Stimulated activated CD8-positive, alpha-beta memory T cell treated with anti-CD3 and anti-CD28 coated beads, Interleukin-4, amount 100 ng/mL, for 24 hours (primary cell): ENCODE data around the gene DIP2B.

Experiments
- DNase-seq: peaks from one replicate; pipeline ENCODE4 v3.0.0-alpha.2; 2020; ENCODE audit warnings: low read depth

DIP2B gene

GRCh38 chr12:50574601-50575348 lies 70.0 kb downstream of the DIP2B start:
- no peak for DNase-seq

- DNase-seq, result no peak
These were observed 75.0 kb downstream of the DIP2B start for GRCh38 chr12:50579757-50580267.

GRCh38 chr12:50580436-50580835 lies 75.7 kb downstream of the DIP2B start:
- DNase-seq, result no peak

GRCh38 chr12:50581226-50582184 lies 76.7 kb downstream of the DIP2B start:
- DNase-seq, result no peak

GRCh38 chr12:50584135-50584534 lies 79.3 kb downstream of the DIP2B start:
- no peak for DNase-seq

DNA sequence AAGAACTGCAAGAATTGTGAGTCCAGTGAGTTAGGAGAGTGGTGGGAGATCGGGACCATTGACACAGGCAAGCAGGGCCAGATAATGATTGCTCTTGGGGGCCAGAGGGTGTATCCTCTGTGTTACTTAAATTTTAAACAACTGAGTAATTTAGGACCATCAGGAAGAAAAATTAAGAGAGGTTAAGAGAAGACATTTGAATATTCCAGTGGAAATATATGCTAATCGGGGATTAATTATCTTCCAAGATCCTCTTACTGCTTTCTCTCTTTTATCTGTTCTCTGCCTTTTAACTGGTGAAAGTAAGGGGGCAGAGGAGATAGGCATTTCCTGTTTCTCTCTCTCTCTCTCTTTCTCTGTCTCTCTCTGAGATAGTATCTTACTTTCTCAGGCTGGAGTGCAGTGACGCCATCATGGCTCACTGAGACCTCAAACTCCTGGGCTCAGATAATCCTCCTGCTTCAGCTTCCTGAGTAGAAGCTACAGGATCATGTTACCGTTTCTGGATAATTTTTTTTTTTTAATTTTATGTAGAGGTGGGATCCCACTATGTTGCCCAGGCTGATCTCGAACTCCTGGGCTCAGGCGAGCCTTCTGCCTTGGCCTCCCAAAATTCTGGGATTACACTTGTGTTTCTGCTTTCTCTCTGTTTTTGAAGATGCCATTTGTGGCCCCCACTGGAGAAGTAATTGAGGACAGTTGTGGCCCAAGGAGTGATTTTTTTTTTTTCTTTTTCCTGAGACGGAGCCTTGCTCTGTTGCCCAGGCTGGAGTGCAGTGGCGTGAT lies 85.1 kb downstream of the DIP2B start:
- DNase-seq, result no peak

DNA sequence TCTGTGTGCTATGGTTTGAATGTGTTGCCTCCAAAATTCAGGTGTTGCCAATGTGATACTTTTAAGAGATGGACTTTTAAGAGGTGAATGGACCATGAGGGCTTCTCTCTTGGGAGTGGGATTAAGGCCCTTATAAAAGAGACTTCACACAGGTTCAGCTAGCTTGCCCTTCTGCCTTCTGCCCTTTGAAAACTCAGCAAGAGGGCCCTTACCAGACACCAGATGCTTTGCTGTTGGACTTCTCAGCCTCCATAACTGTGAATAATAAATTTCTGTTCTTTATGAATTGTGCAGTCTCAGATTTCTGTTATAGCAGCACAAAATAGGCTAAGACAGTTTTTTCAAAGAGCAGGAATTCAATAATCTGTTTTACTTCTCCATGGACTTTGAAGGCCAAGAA lies 86.1 kb downstream of the DIP2B start:
- no peak for DNase-seq

DNA sequence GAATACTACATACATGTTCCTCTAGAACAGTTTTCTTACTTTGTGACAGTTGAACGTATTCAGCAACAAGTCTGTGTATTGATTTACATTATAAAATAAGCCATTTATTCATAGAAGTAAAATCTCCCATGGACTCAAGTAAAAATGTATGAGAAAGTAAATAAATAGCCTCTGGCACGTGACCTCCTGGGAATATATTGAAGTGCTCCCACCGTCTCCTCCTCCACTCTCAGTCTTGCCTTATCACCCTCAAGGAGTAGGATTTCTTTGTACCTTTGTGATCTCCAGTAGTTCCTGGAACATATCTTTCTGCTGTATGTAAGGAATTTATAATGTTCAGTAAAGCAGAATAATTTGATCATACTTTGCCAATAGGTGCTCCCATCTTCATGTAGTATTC lies 90.9 kb downstream of the DIP2B start:
- DNase-seq, result no peak

DNA sequence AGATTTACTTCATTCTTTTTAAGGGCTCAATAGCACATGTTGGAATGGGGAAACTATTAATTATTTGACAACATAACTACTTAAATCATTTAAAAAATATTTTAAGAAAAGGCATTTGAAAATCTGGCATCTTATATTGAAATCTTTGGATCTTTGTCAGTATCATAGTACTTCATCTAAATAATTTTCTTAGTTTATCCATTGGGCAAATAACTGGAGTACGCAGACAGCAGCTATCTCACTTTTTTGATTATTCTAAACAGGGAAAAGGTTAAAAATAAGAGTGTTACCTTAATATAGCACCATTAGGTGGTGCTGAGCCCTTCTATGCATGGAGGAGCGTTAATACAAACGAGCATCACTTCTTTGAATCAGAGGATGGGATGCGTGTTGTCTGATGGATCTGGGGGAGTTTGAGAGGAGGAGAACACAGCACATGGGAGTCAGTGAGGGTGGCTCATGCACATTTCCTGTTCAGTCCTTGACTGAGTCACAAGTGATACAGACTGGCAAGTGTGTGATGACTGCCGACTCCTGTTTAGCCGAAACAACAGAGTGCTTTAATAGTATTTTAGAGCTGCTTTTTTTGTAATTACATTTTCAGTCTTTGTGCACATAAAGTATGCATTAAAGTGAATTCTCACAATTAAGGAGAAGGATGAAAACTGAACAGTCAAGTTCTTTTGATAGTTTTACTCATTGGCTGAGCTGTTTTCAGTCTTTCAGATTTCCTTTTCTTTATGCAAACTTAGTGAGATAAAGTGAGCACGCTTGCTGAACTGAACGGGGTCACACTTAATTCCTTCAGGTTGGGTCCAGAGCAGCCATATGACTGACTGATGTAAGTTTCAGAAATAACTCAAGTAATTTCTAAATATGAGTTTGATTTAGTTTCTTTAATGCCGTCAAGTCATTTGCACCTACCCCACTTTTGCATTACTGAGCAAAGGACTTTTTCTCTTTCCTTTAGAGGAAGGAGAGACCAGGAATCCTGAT lies 92.7 kb downstream of the DIP2B start:
- peak; percentile 8 for DNase-seq

DNA sequence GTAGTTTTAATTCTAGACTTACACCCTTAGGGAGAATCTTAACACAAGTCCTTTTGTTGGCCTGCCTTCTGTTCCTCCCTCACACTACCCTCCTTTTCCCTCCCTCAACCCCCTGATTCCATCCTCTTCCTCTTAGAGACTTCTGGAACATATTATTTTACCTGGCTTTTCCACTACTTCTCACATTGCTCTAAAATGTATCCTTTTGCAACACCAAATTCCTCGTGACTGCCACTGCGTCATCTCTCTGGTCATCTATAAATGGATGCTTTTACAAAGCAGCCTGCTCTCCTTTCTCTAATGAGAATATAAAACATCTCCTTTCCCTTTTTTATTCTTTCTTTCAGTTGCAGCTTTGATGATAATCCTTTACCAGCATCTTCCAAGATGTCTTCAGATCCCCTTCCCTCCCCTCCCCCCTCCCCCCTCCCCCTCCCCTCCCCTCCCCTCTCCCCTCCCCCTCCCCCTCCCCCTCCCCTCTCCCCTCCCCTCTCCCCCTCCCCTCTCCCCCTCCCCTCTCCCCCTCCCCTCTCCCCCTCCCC lies 93.6 kb downstream of the DIP2B start:
- no peak for DNase-seq

DNA sequence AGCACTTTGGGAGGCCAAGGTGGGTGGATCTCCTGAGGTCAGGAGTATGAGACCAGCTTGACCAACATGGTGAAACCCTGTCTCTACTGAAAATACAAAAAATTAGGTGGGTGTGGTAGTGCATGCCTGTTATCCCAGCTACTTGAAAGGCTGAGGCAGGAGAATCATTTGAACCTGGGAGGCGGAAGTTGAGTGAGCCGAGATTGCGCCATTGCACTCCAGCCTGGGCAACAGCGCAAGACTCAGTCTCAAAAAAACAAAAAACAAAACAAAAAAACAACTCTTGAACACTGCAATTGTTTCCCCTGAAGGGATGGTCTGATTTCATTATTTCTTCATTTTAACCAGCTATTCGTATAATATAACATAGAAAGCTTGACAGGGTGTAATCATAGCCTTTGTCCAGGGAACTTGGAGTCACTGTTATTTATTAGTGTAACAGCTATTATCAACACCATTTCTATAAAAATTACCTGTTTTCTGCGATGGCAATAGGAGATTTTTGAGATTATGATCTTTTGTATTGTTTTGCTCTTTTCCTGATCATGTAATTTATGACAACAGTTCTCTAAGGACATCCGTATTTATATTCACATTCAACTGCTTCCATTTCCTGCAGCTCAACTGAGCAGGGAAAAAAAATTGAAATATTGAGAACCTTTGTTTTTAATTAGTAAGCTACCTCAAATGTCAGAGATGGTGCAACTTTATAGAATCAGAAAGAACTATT lies 94.7 kb downstream of the DIP2B start:
- no peak for DNase-seq

DNA sequence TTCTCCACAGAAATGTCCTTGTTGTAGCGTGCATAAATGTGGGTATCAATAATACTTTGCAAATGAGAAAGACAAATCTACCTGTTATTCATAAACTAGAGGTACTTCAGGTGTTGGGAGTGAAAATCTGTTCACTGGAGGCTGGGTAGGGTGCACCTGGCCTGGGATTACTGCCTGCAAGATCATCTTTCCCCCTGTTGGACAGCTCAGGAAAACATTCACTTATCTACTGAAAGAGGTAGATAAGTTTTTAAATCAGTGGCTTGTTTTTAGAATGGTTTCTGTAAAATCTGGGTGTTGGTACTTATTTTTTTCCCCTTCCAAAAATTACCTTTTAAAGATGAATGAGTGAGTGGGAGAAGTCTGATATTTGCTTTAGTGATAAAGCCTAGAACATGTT lies 95.6 kb downstream of the DIP2B start:
- DNase-seq, result no peak

- DNase-seq, result no peak
These were observed 99.2 kb downstream of the DIP2B start for GRCh38 chr12:50603817-50604639.

GRCh38 chr12:50604640-50604920 lies 99.8 kb downstream of the DIP2B start:
- no peak for DNase-seq

- no peak for DNase-seq
These were observed 102.0 kb downstream of the DIP2B start for GRCh38 chr12:50606675-50607375.

DNA sequence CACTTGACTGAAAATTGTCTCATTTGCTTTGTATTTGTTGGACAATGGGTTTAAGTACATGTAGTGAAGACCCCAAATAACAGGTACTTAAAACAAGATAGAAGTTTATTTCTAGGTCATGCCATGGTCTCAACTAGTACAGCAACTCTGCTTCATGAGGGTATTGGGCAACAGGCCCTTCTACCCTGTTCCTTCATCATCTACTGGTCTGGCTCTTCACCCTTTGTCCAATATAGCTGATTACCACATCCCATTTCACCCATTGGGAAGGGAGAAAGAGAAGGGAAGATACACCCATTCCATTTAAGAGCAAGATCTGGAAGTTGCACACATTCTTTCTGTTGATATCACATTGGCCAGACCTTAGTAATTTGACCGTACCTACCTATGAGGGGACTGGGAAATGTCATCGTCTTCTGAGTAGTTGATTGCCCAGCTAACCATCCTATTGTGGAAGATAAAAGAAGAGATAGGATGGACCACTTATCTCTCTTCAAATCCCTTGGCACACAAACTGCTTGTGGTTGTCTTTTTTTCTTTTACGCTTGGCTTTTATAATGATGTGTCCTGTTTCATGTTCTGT lies 104.6 kb downstream of the DIP2B start:
- DNase-seq, result no peak

GRCh38 chr12:50610171-50610570 lies 105.4 kb downstream of the DIP2B start:
- no peak for DNase-seq

DNA sequence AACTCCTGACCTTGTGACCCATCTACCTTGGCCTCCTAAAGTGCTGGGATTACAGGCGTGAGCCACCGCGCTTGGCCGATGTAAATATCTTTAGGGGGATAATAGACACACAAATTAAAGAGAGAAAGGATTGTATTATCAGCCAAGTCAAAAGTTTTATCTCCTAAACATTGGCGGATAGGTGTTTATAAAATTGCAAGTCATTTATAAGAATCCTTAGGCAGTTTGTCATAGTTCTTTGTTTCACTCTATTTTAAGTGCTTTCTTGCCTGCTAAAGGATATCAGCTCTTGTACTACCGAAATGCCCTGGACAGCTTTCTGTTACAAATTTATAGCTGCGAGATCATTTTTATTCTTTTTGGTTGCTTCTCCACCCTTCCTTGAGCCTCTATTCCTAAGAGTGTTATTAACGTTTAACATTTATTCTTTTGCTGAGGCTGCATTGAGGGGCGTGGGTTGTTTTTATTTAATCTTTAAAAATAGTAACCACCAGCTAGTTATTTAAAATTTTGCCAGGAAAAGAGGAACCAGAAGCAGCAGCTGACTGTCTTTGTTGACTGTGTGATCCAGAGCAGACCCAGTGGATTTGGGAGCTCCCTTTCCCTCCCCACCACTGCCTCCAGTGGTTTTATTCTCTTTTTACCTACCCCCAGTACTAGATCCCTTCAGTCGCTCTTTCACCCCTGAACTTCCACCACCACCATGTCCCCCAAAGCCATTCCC lies 106.4 kb downstream of the DIP2B start:
- DNase-seq, result no peak
